Pons (tissue), 1 donor: ENCODE data around the gene ST8SIA1.

Experiments used
- DNase-seq: peaks from one replicate; pipeline ENCODE4 v3.0.0-alpha.2; 2016; ENCODE audit warnings: low spot score

ST8SIA1 gene

DNA sequence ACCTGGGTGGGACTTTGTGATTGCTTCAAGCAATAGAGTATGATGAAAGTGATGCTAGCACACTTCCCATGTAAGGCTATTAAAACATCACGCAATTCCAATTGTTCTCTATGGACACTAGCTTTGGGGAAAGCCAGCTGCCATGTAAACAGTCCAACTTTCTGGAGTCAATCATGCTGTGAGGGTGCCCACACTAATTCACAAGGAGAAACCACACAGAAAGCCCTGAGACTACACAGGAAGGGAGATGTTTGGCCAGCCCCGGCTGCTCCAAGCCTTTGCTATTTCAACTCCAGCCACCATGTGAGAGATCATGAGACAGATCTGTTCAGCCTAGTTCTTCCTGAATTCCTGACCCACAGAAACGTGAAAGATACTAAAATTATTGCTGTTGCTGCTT, 96.3 kb downstream of the ST8SIA1 start:
- no peak for DNase-seq

DNA sequence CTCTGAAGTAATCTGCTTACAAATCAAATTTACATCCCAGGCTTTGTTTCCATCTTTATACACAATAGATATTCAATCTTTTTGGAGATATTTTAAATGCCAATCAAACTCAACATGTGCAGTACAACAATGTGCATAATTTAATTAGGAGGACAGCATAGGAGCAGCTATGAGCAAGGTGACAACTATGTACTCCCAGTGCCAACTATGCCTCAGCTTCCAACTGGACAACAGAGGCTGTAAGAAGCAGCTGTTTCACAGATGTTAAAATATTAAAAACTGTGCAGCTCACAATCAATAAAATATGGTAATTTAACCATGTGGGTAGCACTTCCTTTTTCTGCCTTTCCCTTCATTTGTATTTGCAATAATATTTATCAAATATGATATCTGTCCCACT, 99.9 kb downstream of the ST8SIA1 start:
- DNase-seq, result no peak

GRCh38 chr12:22231836-22232235, 102.7 kb downstream of the ST8SIA1 start:
- no peak for DNase-seq

GRCh38 chr12:22231078-22231477, 103.4 kb downstream of the ST8SIA1 start:
- DNase-seq, result no peak

DNA sequence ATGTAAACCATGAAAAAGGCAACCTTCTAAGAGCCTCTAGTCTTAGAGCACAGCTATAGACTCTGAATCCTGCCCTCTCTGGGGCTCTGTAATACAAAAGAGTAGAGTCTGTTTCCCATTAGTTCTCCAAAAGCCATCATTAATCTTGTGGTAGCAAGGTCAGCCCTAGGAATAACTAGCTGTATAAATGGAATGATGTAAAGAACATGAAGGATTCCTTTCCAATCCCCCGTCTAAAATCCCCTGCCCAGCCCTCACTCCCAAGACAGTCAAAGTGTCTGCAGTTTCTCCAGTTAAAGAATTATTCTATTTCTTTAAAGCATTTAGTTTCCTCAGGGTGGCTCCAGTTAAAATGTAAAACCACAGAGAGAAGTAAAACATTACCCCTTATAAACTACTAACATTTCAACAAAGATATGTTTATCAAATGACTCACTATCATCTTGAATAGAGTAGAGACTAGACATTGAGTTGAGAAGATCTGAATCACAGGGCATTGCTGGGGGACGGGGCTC, 104.2 kb downstream of the ST8SIA1 start:
- no peak for DNase-seq

GRCh38 chr12:22229652-22230279, 104.7 kb downstream of the ST8SIA1 start:
- no peak for DNase-seq

DNA sequence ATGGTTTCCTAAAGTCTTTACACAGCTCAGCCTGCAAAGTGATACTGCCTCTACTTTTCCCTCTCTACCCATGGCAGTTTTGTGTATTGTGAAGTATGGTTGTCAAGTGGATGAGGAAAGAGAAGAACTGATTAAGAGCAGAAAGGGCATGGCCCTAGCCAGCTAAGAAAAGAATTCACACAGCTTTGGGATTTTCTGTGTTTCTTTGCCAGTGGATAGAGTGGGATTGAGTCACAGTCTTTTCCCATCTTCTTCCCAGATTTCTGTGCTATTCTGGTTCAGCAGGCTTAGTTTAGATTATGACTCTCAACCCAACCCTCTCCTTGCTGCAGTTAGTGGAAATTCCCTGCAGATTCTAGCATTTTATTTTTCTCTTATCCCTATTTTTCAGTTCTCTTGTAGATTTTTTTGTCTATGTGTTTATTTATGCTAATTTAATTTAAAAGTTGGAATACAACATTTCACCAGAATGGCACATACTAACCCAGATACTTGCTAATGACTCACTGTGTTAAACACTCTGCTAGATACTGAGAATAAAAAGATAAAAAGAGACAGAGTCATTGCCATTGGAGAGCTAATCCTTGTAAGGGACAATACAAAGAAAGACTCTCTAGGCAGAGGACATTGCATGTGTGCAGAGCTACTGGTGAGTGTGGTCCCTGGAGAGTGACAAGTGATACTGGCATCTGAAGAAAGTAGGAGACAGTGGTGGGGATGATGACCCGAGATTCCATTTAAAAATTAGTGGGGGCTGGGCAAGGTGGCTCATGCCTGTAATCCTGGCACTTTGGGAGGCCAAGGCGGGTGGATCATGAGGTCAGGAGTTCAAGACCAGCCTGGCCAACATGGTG, 106.3 kb downstream of the ST8SIA1 start:
- DNase-seq, result no peak

- peak; percentile 17 for DNase-seq
Observed at GRCh38 chr12:22223356-22223755, 111.2 kb downstream of the ST8SIA1 start.

- no peak for DNase-seq
Observed at GRCh38 chr12:22217556-22217955, 117.0 kb downstream of the ST8SIA1 start.

GRCh38 chr12:22215467-22216253, 118.8 kb downstream of the ST8SIA1 start:
- no peak for DNase-seq

GRCh38 chr12:22211128-22211527, 123.4 kb downstream of the ST8SIA1 start:
- no peak for DNase-seq

- DNase-seq, result no peak
Observed at GRCh38 chr12:22209422-22209821, 125.1 kb downstream of the ST8SIA1 start.

GRCh38 chr12:22206111-22206728, 128.3 kb downstream of the ST8SIA1 start:
- no peak for DNase-seq

GRCh38 chr12:22204391-22204790, 130.1 kb downstream of the ST8SIA1 start:
- no peak for DNase-seq

- no peak for DNase-seq
Observed at GRCh38 chr12:22202847-22203246, 131.7 kb downstream of the ST8SIA1 start.

GRCh38 chr12:22201101-22201500, 133.4 kb downstream of the ST8SIA1 start:
- no peak for DNase-seq

GRCh38 chr12:22196236-22196635, 138.3 kb downstream of the ST8SIA1 start:
- no peak for DNase-seq

- DNase-seq, result no peak
Observed at GRCh38 chr12:22190969-22191368, 143.5 kb downstream of the ST8SIA1 start.

DNA sequence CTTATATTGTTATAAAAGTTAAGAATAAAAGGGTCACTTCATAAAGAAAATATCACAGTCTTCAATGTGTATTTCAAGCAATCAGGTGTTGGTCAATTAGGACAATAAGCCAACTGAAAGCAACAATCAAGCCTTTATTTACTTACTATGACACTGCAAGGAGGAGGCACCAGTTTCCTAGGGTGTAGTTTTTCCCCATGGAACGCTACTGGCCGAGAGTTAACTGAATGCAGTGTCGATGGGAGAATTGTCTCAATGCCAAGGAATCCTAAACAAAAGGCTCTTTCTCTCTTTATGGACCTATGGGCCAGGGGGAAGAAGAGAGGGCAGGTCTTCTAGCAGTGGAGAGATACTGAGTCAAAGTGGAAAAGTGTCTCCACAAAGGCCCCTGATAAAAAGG, 146.1 kb downstream of the ST8SIA1 start:
- no peak for DNase-seq

DNA sequence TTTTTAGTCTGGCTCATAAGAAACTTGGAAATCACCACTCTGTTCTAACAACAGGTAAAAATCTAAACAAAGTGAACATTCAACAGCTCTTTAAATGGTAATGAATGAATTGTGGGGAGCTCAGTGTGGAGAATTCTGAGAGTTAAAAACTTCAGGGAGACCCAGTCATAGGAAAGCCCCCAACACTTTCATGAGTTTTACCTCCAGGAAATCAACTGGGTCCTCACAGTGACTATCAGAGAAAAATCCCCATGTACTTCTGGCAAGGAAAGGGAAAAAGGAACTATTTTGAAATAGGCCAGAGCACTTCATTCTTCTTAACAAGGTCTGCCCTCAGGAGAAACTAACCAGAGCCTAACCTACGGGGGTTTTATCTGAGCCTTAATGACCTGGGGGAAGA, 153.8 kb downstream of the ST8SIA1 start:
- DNase-seq, result no peak

DNA sequence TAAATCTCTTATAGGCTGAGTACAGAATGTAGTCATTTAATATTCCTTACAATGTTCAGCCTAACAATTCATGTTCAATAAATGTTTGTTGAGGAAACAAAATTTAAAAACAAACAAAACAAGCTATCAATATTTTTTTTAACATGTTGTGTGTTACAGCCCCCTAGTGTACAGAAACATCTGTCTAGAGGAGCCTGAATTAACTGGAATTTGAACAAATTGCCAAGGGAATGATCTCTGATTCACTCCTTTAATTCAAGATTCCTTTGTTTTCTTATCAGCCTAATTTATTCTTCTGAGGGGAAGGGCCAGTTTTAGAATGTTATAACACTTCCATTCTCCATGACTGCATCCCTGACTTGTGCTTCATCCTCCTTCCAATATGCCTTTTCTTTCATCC, 161.3 kb downstream of the ST8SIA1 start:
- no peak for DNase-seq

DNA sequence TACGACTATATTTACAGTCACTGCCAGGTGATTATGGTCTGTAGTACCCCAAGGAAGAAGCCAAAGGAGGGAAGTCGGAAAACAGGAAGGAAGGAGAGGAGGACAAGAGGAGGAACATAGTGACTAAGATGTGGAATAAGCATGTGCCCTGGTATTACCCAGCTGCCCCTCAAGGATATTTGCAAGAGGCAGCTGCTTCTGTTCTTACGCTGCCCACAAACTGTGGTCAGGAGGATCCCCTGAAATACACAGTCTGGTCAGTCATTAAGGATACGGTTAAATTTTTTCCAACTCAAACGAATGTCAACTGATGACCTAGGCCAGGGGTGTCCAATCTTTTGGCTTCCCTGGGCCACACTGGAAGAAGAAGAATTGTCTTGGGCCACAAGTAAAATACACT, 162.0 kb downstream of the ST8SIA1 start:
- no peak for DNase-seq
